HepG2 (cell line): ENCODE results near the gene ISCU. TPM values are rescaled to one million over a fixed set of nuclear protein-coding genes. Genes with fewer than 3 reads are reported as not detected.

Experiments
- ATAC-seq: fragments of 200-7000 bp; cut with Tn5 transposase; 3 replicates; pipeline ENCODE4 v1.9.1; 2020; ENCODE audit warnings: mild to moderate bottlenecking, moderate library complexity
- BruUV-seq: library from RNA; stranded (reverse); fragments of 400-500 nt; replicated peaks from 2 replicates; lab custom pipeline; 2021; lab: Mats Ljungman, UMichigan
- CTCF ChIA-PET: fragments of 300-600 bp; formaldehyde crosslinking; extraction: SDS; loops from one replicate; lab custom pipeline; 2021; ENCODE audit warnings: low total read pairs, inconsistent platforms, low intra/inter-chr PET ratio; lab: Yijun Ruan, JAX
- POLR2A ChIA-PET: fragments of 350-600 bp; sonication (Branson Sonifier 250); formaldehyde crosslinking; loops from one replicate; lab custom pipeline; 2020; ENCODE audit warnings: antibody characterized with exemption, inconsistent platforms; lab: Yijun Ruan, JAX
- DNase-seq: peaks from one replicate; pipeline ENCODE4 v3.0.0-alpha.2; 2015; ENCODE audit warnings: low spot score
- FAIRE-seq: peaks from 3 replicates; lab custom pipeline; 2011; peaks lifted over from hg19 to GRCh38; lab: Jason Lieb, UNC
- H2AFZ ChIP-seq: one replicate; pipeline ENCODE4 v1.6.1; 2011; ENCODE audit warnings: low read length, inconsistent platforms
- H3K27ac ChIP-seq: fragments of 300-600 bp; 3 replicates; pipeline ENCODE4 v1.8.0; 2011; ENCODE audit warnings: mixed run types, mild to moderate bottlenecking, mixed read lengths, low read length, inconsistent platforms; ENCODE audit not compliant: insufficient read depth; ENCODE audit errors: extremely low read length
- H3K27me3 ChIP-seq, 2 experiments: fragments of 200-600 bp in 1 of 2; 2 replicates in 1 of 2; 3 replicates in 1 of 2; pipeline versions ENCODE4 v1.6.0 to v1.8.0; 2011; ENCODE audit warnings: low read length in 2 of 2, mild to moderate bottlenecking in 2 of 2, moderate library complexity in 2 of 2, inconsistent platforms in 1 of 2; ENCODE audit not compliant: insufficient read depth in 2 of 2, control insufficient read depth in 1 of 2
- H3K36me3 ChIP-seq, 2 experiments: fragments of 200-600 bp in 1 of 2; replicated peaks in 1 of 2; 2 replicates in 1 of 2; 3 replicates in 1 of 2; pipeline versions ENCODE4 v1.5.1 to v1.8.0; 2011; ENCODE audit warnings: low read length in 2 of 2, inconsistent platforms in 1 of 2; ENCODE audit not compliant: insufficient read depth in 2 of 2, control insufficient read depth in 1 of 2
- H3K4me1 ChIP-seq: 2 replicates; pipeline ENCODE4 v1.5.1; 2012; ENCODE audit warnings: low read length, inconsistent platforms; ENCODE audit not compliant: insufficient read depth
- H3K4me2 ChIP-seq: 2 replicates; pipeline ENCODE4 v1.6.0; 2011; ENCODE audit warnings: low read depth, low read length, inconsistent platforms
- H3K4me3 ChIP-seq, 3 experiments: fragments of 200-600 bp in 1 of 3; sonication (generic), shearing (Covaris generic) in 1 of 3; replicated peaks in 1 of 3; 2 replicates each; pipeline ENCODE4 v1.5.1; 2011 to 2016; ENCODE audit warnings: low read length in 3 of 3, inconsistent platforms in 2 of 3, low read depth in 2 of 3, mild to moderate bottlenecking in 2 of 3, control low read depth in 1 of 3, mixed read lengths in 1 of 3; ENCODE audit not compliant: insufficient read depth in 1 of 3
- H3K79me2 ChIP-seq: one replicate; pipeline ENCODE4 v1.6.1; 2011; ENCODE audit warnings: low read length, inconsistent platforms; ENCODE audit not compliant: insufficient read depth
- H3K9ac ChIP-seq: 2 replicates; pipeline ENCODE4 v1.6.0; 2011; ENCODE audit warnings: mild to moderate bottlenecking, low read depth, low read length, inconsistent platforms; ENCODE audit not compliant: insufficient read depth
- H3K9me3 ChIP-seq: 2 replicates; pipeline ENCODE4 v1.5.1; 2012; ENCODE audit warnings: mild to moderate bottlenecking, low read length
- H4K20me1 ChIP-seq: 2 replicates; pipeline ENCODE4 v1.6.0; 2011; ENCODE audit warnings: inconsistent platforms, mild to moderate bottlenecking, low read length, moderate library complexity; ENCODE audit not compliant: insufficient read depth
- ATAD3A ChIP-seq: sonication (generic); formaldehyde crosslinking; IDR thresholded peaks from 2 replicates; pipeline ENCODE4 v1.4.0; 2020; ENCODE audit warnings: missing genetic modification reagents
- MED1 ChIP-seq: sonication (generic); formaldehyde crosslinking; IDR thresholded peaks from 2 replicates; pipeline ENCODE4 v1.4.0; 2020; ENCODE audit warnings: missing genetic modification reagents
- ZBTB38 ChIP-seq: sonication (generic); formaldehyde crosslinking; IDR thresholded peaks from 2 replicates; pipeline ENCODE4 v1.5.1; 2020; ENCODE audit warnings: mild to moderate bottlenecking, missing genetic modification reagents
- ZNF383 ChIP-seq: sonication (generic); formaldehyde crosslinking; IDR thresholded peaks from 2 replicates; pipeline ENCODE4 v1.4.0; 2020; ENCODE audit warnings: missing genetic modification reagents, mild to moderate bottlenecking, borderline replicate concordance
- ZNF569 ChIP-seq: sonication (generic); formaldehyde crosslinking; IDR thresholded peaks from 2 replicates; pipeline ENCODE4 v1.5.0; 2020; ENCODE audit warnings: mild to moderate bottlenecking, missing genetic modification reagents, moderate library complexity, borderline replicate concordance
- ZSCAN21 ChIP-seq: sonication (generic); formaldehyde crosslinking; IDR thresholded peaks from 2 replicates; pipeline ENCODE4 v1.8.0; 2022; ENCODE audit warnings: mild to moderate bottlenecking, missing genetic modification reagents, moderate library complexity, borderline replicate concordance
- WGBS: methylation state at CpG from one replicate; pipeline ENCODE4 v1.1.6; 2017; ENCODE audit warnings: low lambda C conversion rate; 5-methylcytosine and 5-hydroxymethylcytosine counted together
- in situ Hi-C: cut with HindIII; loops from 2 replicates; pipeline ENCODE4 v1.10.0; 2017; ENCODE audit warnings: low pct_unique_long_range_greater_than_20kb; ENCODE audit not compliant: extremely low pct_ligation_motif_present
- intact Hi-C: fragments of 100-400 bp; cut with micrococcal nuclease; formaldehyde crosslinking; loops from one replicate; pipeline ENCODE4 v1.10.0; 2022; ENCODE audit not compliant: unreplicated experiment
- polyA plus RNA-seq, 8 experiments: library from polyadenylated mRNA; depleted of rRNA in 3 of 8; stranded (reverse) in 7 of 8; unstranded in 1 of 8; fragments of >200 nt; fragmentation: Illumina TruSeq in 4 of 8; extraction: Trizol in 4 of 8; gene quantifications; 2 replicates each; pipeline versions ENCODE4 v1.2.1 to v1.2.3, GENCODE V29; 2011 to 2016; ENCODE audit warnings: low read depth in 4 of 8, missing spikeins in 1 of 8, mixed read lengths in 1 of 8; ENCODE audit not compliant: insufficient read depth in 1 of 8
- total RNA-seq, 5 experiments: library from RNA; depleted of rRNA; stranded (reverse); fragments of >200 nt; fragmentation: Illumina TruSeq; extraction: Trizol; gene quantifications; 2 replicates each; pipeline ENCODE4 v1.2.3, GENCODE V29; 2016; ENCODE audit warnings: low read depth in 1 of 5
- TF ChIP-seq, protein P1 (sequence below): sonication (generic); formaldehyde crosslinking; IDR thresholded peaks from 2 replicates; pipeline ENCODE4 v1.4.0; 2020; ENCODE audit warnings: missing genetic modification reagents

ISCU gene
- total and polyA plus RNA-seq, 2 of the 13 experiments (the other 11 are each of a cell fraction or from before 2014, with no cell fraction given) = 94.4 to 107 TPM

DNA sequence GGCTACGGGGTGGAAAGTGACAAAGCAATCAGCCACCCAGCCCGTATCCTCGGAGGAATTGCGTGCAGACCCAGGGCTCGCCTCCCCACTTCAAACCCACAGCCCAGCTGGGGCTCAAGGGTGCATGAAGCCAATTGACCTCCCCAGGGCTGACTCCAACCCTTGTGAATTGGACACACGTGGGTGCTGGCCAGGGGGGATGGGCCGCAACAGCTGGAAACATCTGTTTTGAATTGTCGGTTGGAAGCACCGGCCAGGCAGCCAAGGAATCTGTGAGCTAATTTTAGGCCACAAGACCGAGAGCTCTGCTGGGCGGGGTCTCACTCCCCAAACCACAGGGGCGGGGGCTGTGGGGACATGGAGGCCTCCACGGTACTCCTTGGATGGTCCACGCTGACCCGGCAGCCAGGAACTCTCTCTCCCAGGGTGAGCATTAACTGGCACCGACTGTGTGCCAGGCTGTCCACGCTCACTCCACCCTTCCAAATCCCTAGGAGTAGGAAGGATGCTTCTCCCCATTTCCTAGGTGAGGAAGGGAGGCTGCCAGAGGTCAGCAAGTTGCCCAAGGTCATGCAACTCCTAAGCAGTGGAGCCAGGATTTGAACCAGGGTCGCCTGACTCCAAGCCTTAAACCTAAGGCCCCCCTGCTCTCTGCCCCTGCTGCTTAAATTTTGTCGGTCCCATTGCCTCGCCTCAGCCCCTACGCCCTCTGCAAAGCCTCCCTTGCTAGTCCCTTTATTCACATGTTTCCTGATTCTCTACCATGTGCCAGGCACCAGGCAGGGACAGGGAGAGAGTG is 47.3 kb downstream of the ISCU start:
- Histone ChIP-seq H3K36me3 (no peaks in the 10 kb centered on the region), H3K27me3 (peaks cover 0 to 22% of the 10 kb centered on the region in 2 experiments; a peak in 4 of 5 replicates), H3K27ac (no peak overlapping the region), H3K9me3 (no peaks in the 10 kb centered on the region), H4K20me1 (no peaks in the 10 kb centered on the region), H3K9ac (no peak overlapping the region), H3K4me2 (no peak overlapping the region), H3K79me2 (no peaks in the 10 kb centered on the region), H2AFZ (no peak overlapping the region), H3K4me3 (no peak overlapping the region), H3K4me1 (peaks cover 24% of the 10 kb centered on the region)
- POLR2A ChIA-PET = no interaction called here
- CTCF ChIA-PET = no interaction called here
- intact Hi-C loops = no loop called here
- DNase-seq (no peak), FAIRE-seq (no peak), ATAC-seq (no peak)
- WGBS = 48% methylated on average over 4 of the region's 21 CpGs
- TF ChIP-seq ZSCAN21 (CRISPR knock-in tag) (no peak), ZNF569 (CRISPR knock-in tag) (no peak), MED1 (CRISPR knock-in tag) (no peak), ZNF383 (CRISPR knock-in tag) (no peak), ZBTB38 (CRISPR knock-in tag) (no peak), ATAD3A (CRISPR knock-in tag) (no peak)
- TF ChIP-seq, protein P1, sequence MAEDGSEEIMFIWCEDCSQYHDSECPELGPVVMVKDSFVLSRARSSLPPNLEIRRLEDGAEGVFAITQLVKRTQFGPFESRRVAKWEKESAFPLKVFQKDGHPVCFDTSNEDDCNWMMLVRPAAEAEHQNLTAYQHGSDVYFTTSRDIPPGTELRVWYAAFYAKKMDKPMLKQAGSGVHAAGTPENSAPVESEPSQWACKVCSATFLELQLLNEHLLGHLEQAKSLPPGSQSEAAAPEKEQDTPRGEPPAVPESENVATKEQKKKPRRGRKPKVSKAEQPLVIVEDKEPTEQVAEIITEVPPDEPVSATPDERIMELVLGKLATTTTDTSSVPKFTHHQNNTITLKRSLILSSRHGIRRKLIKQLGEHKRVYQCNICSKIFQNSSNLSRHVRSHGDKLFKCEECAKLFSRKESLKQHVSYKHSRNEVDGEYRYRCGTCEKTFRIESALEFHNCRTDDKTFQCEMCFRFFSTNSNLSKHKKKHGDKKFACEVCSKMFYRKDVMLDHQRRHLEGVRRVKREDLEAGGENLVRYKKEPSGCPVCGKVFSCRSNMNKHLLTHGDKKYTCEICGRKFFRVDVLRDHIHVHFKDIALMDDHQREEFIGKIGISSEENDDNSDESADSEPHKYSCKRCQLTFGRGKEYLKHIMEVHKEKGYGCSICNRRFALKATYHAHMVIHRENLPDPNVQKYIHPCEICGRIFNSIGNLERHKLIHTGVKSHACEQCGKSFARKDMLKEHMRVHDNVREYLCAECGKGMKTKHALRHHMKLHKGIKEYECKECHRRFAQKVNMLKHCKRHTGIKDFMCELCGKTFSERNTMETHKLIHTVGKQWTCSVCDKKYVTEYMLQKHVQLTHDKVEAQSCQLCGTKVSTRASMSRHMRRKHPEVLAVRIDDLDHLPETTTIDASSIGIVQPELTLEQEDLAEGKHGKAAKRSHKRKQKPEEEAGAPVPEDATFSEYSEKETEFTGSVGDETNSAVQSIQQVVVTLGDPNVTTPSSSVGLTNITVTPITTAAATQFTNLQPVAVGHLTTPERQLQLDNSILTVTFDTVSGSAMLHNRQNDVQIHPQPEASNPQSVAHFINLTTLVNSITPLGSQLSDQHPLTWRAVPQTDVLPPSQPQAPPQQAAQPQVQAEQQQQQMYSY = peak; percentile 72
- in situ Hi-C loops = no loop called here
- no TSS peak for BruUV-seq
